GM21737 (cell line): Measurements from ENCODE around the gene CLSTN2.

Source experiments
- ATAC-seq: cut with Tn5 transposase; IDR thresholded peaks from one replicate; pipeline ENCODE4 v1.9.1; 2021; ENCODE audit warnings: mild to moderate bottlenecking, moderate library complexity; ENCODE audit not compliant: unreplicated experiment

Gene CLSTN2

GRCh38 chr3:140145528-140145927 is 210.5 kb downstream of the CLSTN2 start:
- ATAC-seq = no peak

GRCh38 chr3:140146668-140147067 is 211.7 kb downstream of the CLSTN2 start:
- ATAC-seq = no peak

GRCh38 chr3:140147965-140148490 is 213.0 kb downstream of the CLSTN2 start:
- ATAC-seq = no peak

- no peak for ATAC-seq
These were observed 213.9 kb downstream of the CLSTN2 start for GRCh38 chr3:140148824-140149390.

- no peak for ATAC-seq
These were observed 216.3 kb downstream of the CLSTN2 start for GRCh38 chr3:140151321-140151720.

- ATAC-seq = no peak
These were observed 218.1 kb downstream of the CLSTN2 start for GRCh38 chr3:140152851-140153639.

- ATAC-seq = no peak
These were observed 218.8 kb downstream of the CLSTN2 start for GRCh38 chr3:140153736-140154135.

- no peak for ATAC-seq
These were observed 222.2 kb downstream of the CLSTN2 start for GRCh38 chr3:140157161-140157560.

- no peak for ATAC-seq
These were observed 224.7 kb downstream of the CLSTN2 start for GRCh38 chr3:140159646-140160045.

GRCh38 chr3:140160553-140160952 is 225.6 kb downstream of the CLSTN2 start:
- no peak for ATAC-seq

- no peak for ATAC-seq
These were observed 227.6 kb downstream of the CLSTN2 start for GRCh38 chr3:140162551-140162950.

GRCh38 chr3:140163159-140163763 is 228.3 kb downstream of the CLSTN2 start:
- ATAC-seq = no peak

- no peak for ATAC-seq
These were observed 229.2 kb downstream of the CLSTN2 start for GRCh38 chr3:140164156-140164555.

- no peak for ATAC-seq
These were observed 230.1 kb downstream of the CLSTN2 start for GRCh38 chr3:140164922-140165590.

- no peak for ATAC-seq
These were observed 230.8 kb downstream of the CLSTN2 start for GRCh38 chr3:140165781-140166180.

- ATAC-seq = no peak
These were observed 232.0 kb downstream of the CLSTN2 start for GRCh38 chr3:140166861-140167599.

GRCh38 chr3:140167600-140168281 is 232.8 kb downstream of the CLSTN2 start:
- no peak for ATAC-seq

GRCh38 chr3:140170612-140171011 is 235.6 kb downstream of the CLSTN2 start:
- ATAC-seq = peak; percentile 100

GRCh38 chr3:140176526-140176925 is 241.5 kb downstream of the CLSTN2 start:
- ATAC-seq = no peak

- ATAC-seq = no peak
These were observed 243.0 kb downstream of the CLSTN2 start for GRCh38 chr3:140177943-140178342.
